ENCODE results near the gene BRINP1. TPM values are rescaled to one million over a fixed set of nuclear protein-coding genes. Genes with fewer than 3 reads are reported as not detected.

Gene BRINP1
- total RNA-seq, 2 experiments from 2014 or later: not detected

GRCh38 chr9:119273325-119273904 lies 95.8 kb downstream of the BRINP1 start:
- ATAC-seq (ENCODE audit: poor library complexity) (no peak), DNase-seq (no peak)
- no peaks in the 10 kb centered on the region for H3K27me3 Mint-ChIP-seq
- Histone ChIP-seq H3K4me3 (ENCODE audit: low read length) (no peak overlapping the region), H3K4me1 (ENCODE audit: insufficient read depth, low read length) (no peaks in the 10 kb centered on the region), H3K27me3 (ENCODE audit: control insufficient read depth in 1 of 2, insufficient read depth in 2 of 2, low read length in 2 of 2) (no peaks in the 10 kb centered on the region), H3K27ac (ENCODE audit: low read depth in 1 of 2, low read length in 2 of 2) (no peak overlapping the region), H3K36me3 (ENCODE audit: insufficient read depth, low read length) (no peaks in the 10 kb centered on the region), H3K9me3 (ENCODE audit: control insufficient read depth in 1 of 2, insufficient read depth in 1 of 2, low read length in 2 of 2) (peaks cover 0 to 5% of the 10 kb centered on the region in 2 experiments)
- no peak overlapping the region for H3K4me3 Mint-ChIP-seq
- peaks cover 5% of the 10 kb centered on the region for H3K9me3 Mint-ChIP-seq
- no peaks in the 10 kb centered on the region for H3K4me1 Mint-ChIP-seq (ENCODE audit: low read depth)
- no peaks in the 10 kb centered on the region for H3K36me3 Mint-ChIP-seq (ENCODE audit: low read depth)
- CTCF ChIA-PET: no interaction called here
- TF ChIP-seq CTCF (IDR thresholded peaks at IDR 0.05): no peak
- H3K27ac Mint-ChIP-seq: no peak overlapping the region
- intact Hi-C loops (cut with DNase I, micrococcal nuclease): no loop called here
- POLR2A ChIA-PET: no interaction called here

- intact Hi-C loops (cut with DNase I, micrococcal nuclease): no loop called here
- DNase-seq (no peak), ATAC-seq (ENCODE audit: poor library complexity) (no peak)
- Histone ChIP-seq H3K4me1 (ENCODE audit: insufficient read depth, low read length) (no peaks in the 10 kb centered on the region), H3K27me3 (ENCODE audit: control insufficient read depth in 1 of 2, insufficient read depth in 2 of 2, low read length in 2 of 2) (no peaks in the 10 kb centered on the region), H3K27ac (ENCODE audit: low read depth in 1 of 2, low read length in 2 of 2) (no peak overlapping the region), H3K36me3 (ENCODE audit: insufficient read depth, low read length) (no peaks in the 10 kb centered on the region), H3K4me3 (ENCODE audit: low read length) (no peak overlapping the region), H3K9me3 (ENCODE audit: control insufficient read depth in 1 of 2, insufficient read depth in 1 of 2, low read length in 2 of 2) (peaks cover 0 to 5% of the 10 kb centered on the region in 2 experiments)
- H3K36me3 Mint-ChIP-seq (ENCODE audit: low read depth): no peaks in the 10 kb centered on the region
- no peaks in the 10 kb centered on the region for H3K27me3 Mint-ChIP-seq
- TF ChIP-seq CTCF (IDR thresholded peaks at IDR 0.05): no peak
- peaks cover 5% of the 10 kb centered on the region for H3K9me3 Mint-ChIP-seq
- ChIA-PET POLR2A (no interaction called here), CTCF (no interaction called here)
- H3K4me1 Mint-ChIP-seq (ENCODE audit: low read depth): no peaks in the 10 kb centered on the region
- no peak overlapping the region for H3K27ac Mint-ChIP-seq
- H3K4me3 Mint-ChIP-seq: no peak overlapping the region
Observed at GRCh38 chr9:119272500-119273211, 96.6 kb downstream of the BRINP1 start.

GRCh38 chr9:119268985-119269384 lies 100.2 kb downstream of the BRINP1 start:
- H3K9me3 Mint-ChIP-seq: peaks cover 9% of the 10 kb centered on the region
- H3K4me1 Mint-ChIP-seq (ENCODE audit: low read depth): no peaks in the 10 kb centered on the region
- H3K4me3 ChIP-seq (ENCODE audit: low read length): no peak overlapping the region
- no peak overlapping the region for H3K27ac Mint-ChIP-seq
- no peaks in the 10 kb centered on the region for H3K4me1 ChIP-seq (ENCODE audit: insufficient read depth, low read length)
- H3K4me3 Mint-ChIP-seq: no peak overlapping the region
- no peak for DNase-seq
- ChIA-PET CTCF (no interaction called here), POLR2A (no interaction called here)
- no peak overlapping the region for H3K27ac ChIP-seq (ENCODE audit: low read depth in 1 of 2, low read length in 2 of 2)
- no peak for TF ChIP-seq CTCF (IDR thresholded peaks at IDR 0.05)
- no peak for ATAC-seq (ENCODE audit: poor library complexity)
- no peaks in the 10 kb centered on the region for H3K27me3 ChIP-seq (ENCODE audit: control insufficient read depth in 1 of 2, insufficient read depth in 2 of 2, low read length in 2 of 2)
- intact Hi-C loops (cut with DNase I, micrococcal nuclease): no loop called here
- no peaks in the 10 kb centered on the region for H3K36me3 Mint-ChIP-seq (ENCODE audit: low read depth)
- no peaks in the 10 kb centered on the region for H3K36me3 ChIP-seq (ENCODE audit: insufficient read depth, low read length)
- no peaks in the 10 kb centered on the region for H3K27me3 Mint-ChIP-seq
- H3K9me3 ChIP-seq (ENCODE audit: control insufficient read depth in 1 of 2, insufficient read depth in 1 of 2, low read length in 2 of 2): peaks cover 0 to 9% of the 10 kb centered on the region in 2 experiments

Data from CD4-positive, alpha-beta T cell (primary cell).